HG03159 (cell line): ENCODE measurements around the gene VPS36.
"Not testable (repeated sequence)": the region's sequence is repeated elsewhere in the genome, so short reads cannot be mapped to it uniquely, and the experiment has no call there.

Experiments
- ATAC-seq: cut with Tn5 transposase; IDR thresholded peaks from one replicate; pipeline ENCODE4 v1.9.1; 2021; ENCODE audit warnings: mild to moderate bottlenecking, moderate library complexity; ENCODE audit not compliant: unreplicated experiment

Gene VPS36

GRCh38 chr13:52378312-52378711 is 72.1 kb downstream of the VPS36 start:
- no peak for ATAC-seq

- ATAC-seq: no peak
These were observed 72.5 kb downstream of the VPS36 start for GRCh38 chr13:52377898-52378297.

GRCh38 chr13:52374873-52375411 is 75.5 kb downstream of the VPS36 start:
- ATAC-seq: no peak

- no peak for ATAC-seq
These were observed 76.0 kb downstream of the VPS36 start for GRCh38 chr13:52374389-52374788.

- ATAC-seq: not testable (repeated sequence)
These were observed 77.2 kb downstream of the VPS36 start for GRCh38 chr13:52373277-52373676.

GRCh38 chr13:52371736-52372247 is 78.6 kb downstream of the VPS36 start:
- ATAC-seq: no peak

- no peak for ATAC-seq
These were observed 84.1 kb downstream of the VPS36 start for GRCh38 chr13:52366291-52366690.
